ENCODE results near the gene C5orf22. TPM values are rescaled to one million over a fixed set of nuclear protein-coding genes. Genes with fewer than 3 reads are reported as not detected.
"Not testable (repeated sequence)": the region's sequence is repeated elsewhere in the genome, so short reads cannot be mapped to it uniquely, and the experiment has no call there.

The C5orf22 gene
- total and polyA plus RNA-seq, 4 donors, result 4.6 to 10.3 (median 7.0) TPM

DNA sequence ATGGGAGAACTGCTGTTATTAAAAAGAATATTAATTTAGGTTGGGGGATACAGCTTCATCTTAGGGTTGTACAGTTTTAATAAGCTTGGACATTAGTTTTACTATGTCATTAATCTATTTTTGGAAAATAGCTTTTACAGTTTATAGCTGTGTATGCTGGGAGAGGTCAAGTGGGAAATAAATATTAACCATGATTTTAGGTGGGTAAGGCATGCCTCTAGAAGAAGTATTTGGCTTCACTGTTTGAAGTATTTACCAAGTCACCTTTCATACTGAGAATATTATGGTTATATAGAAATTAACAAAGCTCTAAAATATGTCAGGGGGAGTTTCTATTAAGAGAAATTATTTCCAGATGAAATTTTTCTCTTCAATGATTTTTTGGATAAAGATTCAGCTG is 5.2 kb downstream of the C5orf22 start:
- DNase-seq (ENCODE audit: low spot score), result no peak
- Histone ChIP-seq H3K4me3 (ENCODE audit: low read depth in 1 of 3, low read length in 3 of 3) (no peak overlapping the region), H3K27me3 (ENCODE audit: control insufficient read depth in 4 of 4, insufficient read depth in 4 of 4, low read length in 3 of 4) (no peaks in the 10 kb centered on the region), H3K9me3 (ENCODE audit: control insufficient read depth in 4 of 4, low read length in 3 of 4) (no peaks in the 10 kb centered on the region), H3K4me1 (ENCODE audit: control insufficient read depth in 4 of 4, insufficient read depth in 4 of 4, low read length in 3 of 4) (peaks cover 1 to 10% (median 9%) of the 10 kb centered on the region in 4 donors), H3K27ac (ENCODE audit: low read depth in 1 of 2, low read length in 2 of 2) (no peak overlapping the region), H3K9ac (ENCODE audit: low read depth in 1 of 2, low read length in 2 of 2) (no peak overlapping the region), H3K36me3 (ENCODE audit: control insufficient read depth in 4 of 4, insufficient read depth in 3 of 4, low read depth in 1 of 4, low read length in 3 of 4) (peaks cover 6 to 55% (median 34%) of the 10 kb centered on the region in 4 donors)
- TF ChIP-seq NR2F2 (IDR thresholded peaks at IDR 0.05), result no peak
- TF ChIP-seq, protein P1, sequence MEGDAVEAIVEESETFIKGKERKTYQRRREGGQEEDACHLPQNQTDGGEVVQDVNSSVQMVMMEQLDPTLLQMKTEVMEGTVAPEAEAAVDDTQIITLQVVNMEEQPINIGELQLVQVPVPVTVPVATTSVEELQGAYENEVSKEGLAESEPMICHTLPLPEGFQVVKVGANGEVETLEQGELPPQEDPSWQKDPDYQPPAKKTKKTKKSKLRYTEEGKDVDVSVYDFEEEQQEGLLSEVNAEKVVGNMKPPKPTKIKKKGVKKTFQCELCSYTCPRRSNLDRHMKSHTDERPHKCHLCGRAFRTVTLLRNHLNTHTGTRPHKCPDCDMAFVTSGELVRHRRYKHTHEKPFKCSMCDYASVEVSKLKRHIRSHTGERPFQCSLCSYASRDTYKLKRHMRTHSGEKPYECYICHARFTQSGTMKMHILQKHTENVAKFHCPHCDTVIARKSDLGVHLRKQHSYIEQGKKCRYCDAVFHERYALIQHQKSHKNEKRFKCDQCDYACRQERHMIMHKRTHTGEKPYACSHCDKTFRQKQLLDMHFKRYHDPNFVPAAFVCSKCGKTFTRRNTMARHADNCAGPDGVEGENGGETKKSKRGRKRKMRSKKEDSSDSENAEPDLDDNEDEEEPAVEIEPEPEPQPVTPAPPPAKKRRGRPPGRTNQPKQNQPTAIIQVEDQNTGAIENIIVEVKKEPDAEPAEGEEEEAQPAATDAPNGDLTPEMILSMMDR (IDR thresholded peaks at IDR 0.05; ENCODE audit: low read depth, low read length, missing input control), result no peak
- TF ChIP-seq, protein P2, sequence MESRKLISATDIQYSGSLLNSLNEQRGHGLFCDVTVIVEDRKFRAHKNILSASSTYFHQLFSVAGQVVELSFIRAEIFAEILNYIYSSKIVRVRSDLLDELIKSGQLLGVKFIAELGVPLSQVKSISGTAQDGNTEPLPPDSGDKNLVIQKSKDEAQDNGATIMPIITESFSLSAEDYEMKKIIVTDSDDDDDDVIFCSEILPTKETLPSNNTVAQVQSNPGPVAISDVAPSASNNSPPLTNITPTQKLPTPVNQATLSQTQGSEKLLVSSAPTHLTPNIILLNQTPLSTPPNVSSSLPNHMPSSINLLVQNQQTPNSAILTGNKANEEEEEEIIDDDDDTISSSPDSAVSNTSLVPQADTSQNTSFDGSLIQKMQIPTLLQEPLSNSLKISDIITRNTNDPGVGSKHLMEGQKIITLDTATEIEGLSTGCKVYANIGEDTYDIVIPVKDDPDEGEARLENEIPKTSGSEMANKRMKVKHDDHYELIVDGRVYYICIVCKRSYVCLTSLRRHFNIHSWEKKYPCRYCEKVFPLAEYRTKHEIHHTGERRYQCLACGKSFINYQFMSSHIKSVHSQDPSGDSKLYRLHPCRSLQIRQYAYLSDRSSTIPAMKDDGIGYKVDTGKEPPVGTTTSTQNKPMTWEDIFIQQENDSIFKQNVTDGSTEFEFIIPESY (IDR thresholded peaks at IDR 0.05), result no peak
- no peak for TF ChIP-seq GABPA (IDR thresholded peaks at IDR 0.05 in 1 of 2, conservative IDR thresholded peaks at IDR 0.05 in 1 of 2)

DNA sequence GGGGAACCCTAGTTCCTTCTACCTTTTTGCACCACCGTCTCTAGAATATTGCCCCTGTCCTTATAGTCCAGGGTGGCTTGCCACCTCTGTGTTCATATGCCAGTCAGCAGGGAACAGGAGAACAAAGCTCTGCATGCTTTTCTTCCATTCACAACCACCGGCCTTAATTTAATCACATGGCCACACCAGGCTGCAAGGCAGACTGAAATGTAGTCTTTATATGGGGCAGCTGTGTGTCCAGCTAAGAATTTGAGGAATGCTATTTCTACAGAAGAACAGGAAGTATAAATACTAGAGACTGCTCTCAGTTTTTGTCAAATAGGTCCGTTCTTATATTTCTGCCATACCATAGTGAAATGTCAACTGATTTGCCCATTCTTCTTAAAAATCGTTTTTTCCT is 5.8 kb downstream of the C5orf22 start:
- Histone ChIP-seq H3K4me3 (ENCODE audit: low read depth in 1 of 3, low read length in 3 of 3) (no peak overlapping the region), H3K9me3 (ENCODE audit: control insufficient read depth in 4 of 4, low read length in 3 of 4) (no peaks in the 10 kb centered on the region), H3K36me3 (ENCODE audit: control insufficient read depth in 4 of 4, insufficient read depth in 3 of 4, low read depth in 1 of 4, low read length in 3 of 4) (peaks cover 6 to 57% (median 38%) of the 10 kb centered on the region in 4 donors), H3K4me1 (ENCODE audit: control insufficient read depth in 4 of 4, insufficient read depth in 4 of 4, low read length in 3 of 4) (peaks cover 1 to 8% (median 8%) of the 10 kb centered on the region in 4 donors), H3K27ac (ENCODE audit: low read depth in 1 of 2, low read length in 2 of 2) (no peak overlapping the region), H3K27me3 (ENCODE audit: control insufficient read depth in 4 of 4, insufficient read depth in 4 of 4, low read length in 3 of 4) (no peaks in the 10 kb centered on the region), H3K9ac (ENCODE audit: low read depth in 1 of 2, low read length in 2 of 2) (no peak overlapping the region)
- no peak for DNase-seq (ENCODE audit: low spot score)
- TF ChIP-seq RAD21 (IDR thresholded peaks at IDR 0.05), result no peak
- 82% methylated on average over 4 of the region's 4 CpGs for WGBS

DNA sequence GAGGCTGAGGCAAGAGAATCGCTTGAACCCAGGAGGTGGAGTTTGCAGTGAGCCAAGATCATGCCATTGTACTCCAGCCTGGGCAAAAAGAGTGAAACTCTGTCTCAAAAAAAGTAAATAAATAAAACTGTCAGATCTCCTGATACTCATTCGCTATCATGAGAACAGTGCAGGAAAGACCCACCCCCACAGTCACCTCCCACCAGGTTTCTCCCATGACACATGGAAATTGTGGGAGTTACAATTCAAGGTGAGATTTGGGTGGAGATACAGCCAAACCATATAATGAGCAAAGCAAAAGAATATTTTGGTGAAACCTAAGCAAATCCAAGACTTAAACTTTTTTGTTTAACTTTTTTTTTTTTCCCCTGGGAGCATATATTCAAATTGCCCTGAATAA is 17.0 kb downstream of the C5orf22 start:
- H3K9me3 ChIP-seq (ENCODE audit: control insufficient read depth in 4 of 4, low read length in 3 of 4); DNase-seq (ENCODE audit: low spot score); H3K27me3 ChIP-seq (ENCODE audit: control insufficient read depth in 4 of 4, insufficient read depth in 4 of 4, low read length in 3 of 4); H3K4me1 ChIP-seq (ENCODE audit: control insufficient read depth in 4 of 4, insufficient read depth in 4 of 4, low read length in 3 of 4); H3K27ac ChIP-seq (ENCODE audit: low read depth in 1 of 2, low read length in 2 of 2); H3K4me3 ChIP-seq (ENCODE audit: low read depth in 1 of 3, low read length in 3 of 3); H3K9ac ChIP-seq (ENCODE audit: low read depth in 1 of 2, low read length in 2 of 2): not testable (repeated sequence)
- over 99% methylated on average over 2 of the region's 2 CpGs for WGBS
- peaks cover 4 to 47% (median 31%) of the 10 kb centered on the region in 4 donors for H3K36me3 ChIP-seq (ENCODE audit: control insufficient read depth in 4 of 4, insufficient read depth in 3 of 4, low read depth in 1 of 4, low read length in 3 of 4)

DNA sequence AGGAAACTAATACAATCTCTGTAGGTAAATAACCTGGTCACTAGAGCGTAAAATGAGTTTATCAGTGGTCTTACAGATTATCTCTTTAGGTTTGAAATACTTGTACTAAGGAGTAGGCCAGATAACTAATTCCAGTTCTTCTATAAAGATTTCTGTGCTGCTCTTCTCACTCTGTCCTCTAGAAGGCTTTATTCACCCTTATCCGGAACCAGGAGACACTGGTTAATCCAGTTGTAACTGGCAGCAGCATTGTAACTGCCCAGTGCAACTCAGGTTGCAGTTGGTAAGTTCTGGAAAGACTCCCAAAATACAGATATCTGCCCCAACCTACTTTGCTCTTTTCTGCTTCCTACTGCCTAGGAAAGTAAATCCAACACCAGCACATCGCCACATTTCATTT is 19.8 kb downstream of the C5orf22 start:
- 98% methylated on average over 3 of the region's 3 CpGs for WGBS
- TF ChIP-seq SP1 (IDR thresholded peaks at IDR 0.05) (no peak), NR2F2 (IDR thresholded peaks at IDR 0.05) (no peak), EGR1 (IDR thresholded peaks at IDR 0.05; ENCODE audit: low read depth in 2 of 2) (no peak), TAF1 (conservative IDR thresholded peaks at IDR 0.05) (no peak), HNF4A (conservative IDR thresholded peaks at IDR 0.05) (no peak), JUND (IDR thresholded peaks at IDR 0.05) (no peak), YY1 (IDR thresholded peaks at IDR 0.05) (no peak)
- TF ChIP-seq, protein P3, sequence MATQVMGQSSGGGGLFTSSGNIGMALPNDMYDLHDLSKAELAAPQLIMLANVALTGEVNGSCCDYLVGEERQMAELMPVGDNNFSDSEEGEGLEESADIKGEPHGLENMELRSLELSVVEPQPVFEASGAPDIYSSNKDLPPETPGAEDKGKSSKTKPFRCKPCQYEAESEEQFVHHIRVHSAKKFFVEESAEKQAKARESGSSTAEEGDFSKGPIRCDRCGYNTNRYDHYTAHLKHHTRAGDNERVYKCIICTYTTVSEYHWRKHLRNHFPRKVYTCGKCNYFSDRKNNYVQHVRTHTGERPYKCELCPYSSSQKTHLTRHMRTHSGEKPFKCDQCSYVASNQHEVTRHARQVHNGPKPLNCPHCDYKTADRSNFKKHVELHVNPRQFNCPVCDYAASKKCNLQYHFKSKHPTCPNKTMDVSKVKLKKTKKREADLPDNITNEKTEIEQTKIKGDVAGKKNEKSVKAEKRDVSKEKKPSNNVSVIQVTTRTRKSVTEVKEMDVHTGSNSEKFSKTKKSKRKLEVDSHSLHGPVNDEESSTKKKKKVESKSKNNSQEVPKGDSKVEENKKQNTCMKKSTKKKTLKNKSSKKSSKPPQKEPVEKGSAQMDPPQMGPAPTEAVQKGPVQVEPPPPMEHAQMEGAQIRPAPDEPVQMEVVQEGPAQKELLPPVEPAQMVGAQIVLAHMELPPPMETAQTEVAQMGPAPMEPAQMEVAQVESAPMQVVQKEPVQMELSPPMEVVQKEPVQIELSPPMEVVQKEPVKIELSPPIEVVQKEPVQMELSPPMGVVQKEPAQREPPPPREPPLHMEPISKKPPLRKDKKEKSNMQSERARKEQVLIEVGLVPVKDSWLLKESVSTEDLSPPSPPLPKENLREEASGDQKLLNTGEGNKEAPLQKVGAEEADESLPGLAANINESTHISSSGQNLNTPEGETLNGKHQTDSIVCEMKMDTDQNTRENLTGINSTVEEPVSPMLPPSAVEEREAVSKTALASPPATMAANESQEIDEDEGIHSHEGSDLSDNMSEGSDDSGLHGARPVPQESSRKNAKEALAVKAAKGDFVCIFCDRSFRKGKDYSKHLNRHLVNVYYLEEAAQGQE (IDR thresholded peaks at IDR 0.05), result no peak
- TF ChIP-seq, protein P4, sequence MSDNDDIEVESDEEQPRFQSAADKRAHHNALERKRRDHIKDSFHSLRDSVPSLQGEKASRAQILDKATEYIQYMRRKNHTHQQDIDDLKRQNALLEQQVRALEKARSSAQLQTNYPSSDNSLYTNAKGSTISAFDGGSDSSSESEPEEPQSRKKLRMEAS (IDR thresholded peaks at IDR 0.05), result no peak
- H3K36me3 ChIP-seq (ENCODE audit: control insufficient read depth in 4 of 4, insufficient read depth in 3 of 4, low read depth in 1 of 4, low read length in 3 of 4), result peaks cover 4 to 51% (median 35%) of the 10 kb centered on the region in 4 donors
- H3K27me3 ChIP-seq (ENCODE audit: control insufficient read depth in 4 of 4, insufficient read depth in 4 of 4, low read length in 3 of 4), result no peaks in the 10 kb centered on the region
- H3K27ac ChIP-seq (ENCODE audit: low read depth in 1 of 2, low read length in 2 of 2), result no peak overlapping the region
- no peaks in the 10 kb centered on the region for H3K4me1 ChIP-seq (ENCODE audit: control insufficient read depth in 4 of 4, insufficient read depth in 4 of 4, low read length in 3 of 4)
- no peaks in the 10 kb centered on the region for H3K9me3 ChIP-seq (ENCODE audit: control insufficient read depth in 4 of 4, low read length in 3 of 4)
- no peak for DNase-seq (ENCODE audit: low spot score)
- H3K9ac ChIP-seq (ENCODE audit: low read depth in 1 of 2, low read length in 2 of 2), result no peak overlapping the region
- no peak overlapping the region for H3K4me3 ChIP-seq (ENCODE audit: low read depth in 1 of 3, low read length in 3 of 3)

Data from liver (tissue), 9 donors.